A549 (cell line): ENCODE measurements around the gene SLC16A13. TPM values are rescaled to one million over a fixed set of nuclear protein-coding genes. Genes with fewer than 3 reads are reported as not detected.

ENCODE experiments used
- ATAC-seq, 2 experiments: fragments of 200-7000 bp in 1 of 2; fragments of >200 bp in 1 of 2; cut with Nextera tagmentation in 1 of 2; cut with Tn5 transposase in 1 of 2; 3 replicates each; pipeline versions ENCODE4 v1.8.0 to v1.9.1; 2018 to 2020; ENCODE audit warnings: mild to moderate bottlenecking in 1 of 2, moderate library complexity in 1 of 2
- CTCF ChIA-PET: fragments of 300-600 bp; sonication (Branson Sonifier 250); formaldehyde crosslinking; extraction: SDS; loops from one replicate; lab custom pipeline; 2021; ENCODE audit warnings: antibody characterized with exemption, inconsistent platforms; lab: Yijun Ruan, JAX
- POLR2A ChIA-PET: fragments of 350-600 bp; formaldehyde crosslinking; extraction: SDS; loops from one replicate; lab custom pipeline; 2021; ENCODE audit warnings: antibody characterized with exemption, inconsistent platforms; lab: Yijun Ruan, JAX
- DNase-seq, 2 experiments: peaks; one replicate each; pipeline versions ENCODE4 v3.0.0 to v3.0.0-alpha.2; 2011 to 2016; ENCODE audit warnings: low read depth in 1 of 2, low spot score in 1 of 2
- FAIRE-seq: peaks from 2 replicates; lab custom pipeline; 2011; peaks lifted over from hg19 to GRCh38; lab: Jason Lieb, UNC
- H3K27ac ChIP-seq, 2 experiments: fragments of >200 bp; sonication (Bioruptor Twin); formaldehyde crosslinking; 3 replicates each; pipeline ENCODE4 v1.5.1; 2016 to 2017
- H3K4me1 ChIP-seq: fragments of >200 bp; sonication (Bioruptor Twin); formaldehyde crosslinking; 3 replicates; pipeline ENCODE4 v1.6.1; 2016
- H3K4me2 ChIP-seq: fragments of >200 bp; sonication (Bioruptor Twin); formaldehyde crosslinking; 3 replicates; pipeline ENCODE4 v1.6.1; 2016
- H3K4me3 ChIP-seq: fragments of >200 bp; sonication (Bioruptor Twin); formaldehyde crosslinking; 3 replicates; pipeline ENCODE4 v1.5.1; 2016
- H3K9me3 ChIP-seq: fragments of >200 bp; sonication (Bioruptor Twin); formaldehyde crosslinking; 3 replicates; pipeline ENCODE4 v1.6.1; 2016
- CBX8 ChIP-seq: fragments of 200-600 bp; sonication (generic); IDR thresholded peaks from 2 replicates; pipeline ENCODE4 v1.6.1; 2016
- CEBPB ChIP-seq, 2 experiments: fragments of >200 bp in 1 of 2; sonication (Bioruptor Twin) in 1 of 2; formaldehyde crosslinking in 1 of 2; IDR thresholded peaks; 2 replicates each; pipeline ENCODE4 v1.6.1; 2012 to 2016
- EP300 ChIP-seq, 2 experiments: fragments of >200 bp; sonication (Bioruptor Twin); formaldehyde crosslinking; IDR thresholded peaks; 2 replicates in 1 of 2; 3 replicates in 1 of 2; pipeline ENCODE4 v1.6.1; 2016 to 2017
- FOSB ChIP-seq: fragments of 250-450 bp; sonication (Bioruptor Pico); IDR thresholded peaks from 2 replicates; pipeline ENCODE4 v1.5.0; 2020; ENCODE audit warnings: mild to moderate bottlenecking, moderate library complexity
- FOSL2 ChIP-seq, 2 experiments: fragments of 450-650 bp in 1 of 2; fragments of >200 bp in 1 of 2; sonication (Bioruptor Twin) in 1 of 2; formaldehyde crosslinking; IDR thresholded peaks; 2 replicates each; pipeline versions ENCODE4 v1.5.0 to v1.6.1; 2016 to 2020; ENCODE audit warnings: mild to moderate bottlenecking in 1 of 2, moderate library complexity in 1 of 2
- GATA3 ChIP-seq: IDR thresholded peaks from 2 replicates; pipeline ENCODE4 v1.6.1; 2012; ENCODE audit warnings: borderline replicate concordance
- HES2 ChIP-seq: fragments of >200 bp; sonication (Bioruptor Twin); formaldehyde crosslinking; IDR thresholded peaks from 2 replicates; pipeline ENCODE4 v1.6.1; 2016
- HEYL ChIP-seq: fragments of 250-450 bp; sonication (Bioruptor Pico); IDR thresholded peaks from 2 replicates; pipeline ENCODE4 v1.8.0; 2021; ENCODE audit warnings: mild to moderate bottlenecking, moderate library complexity
- JUN ChIP-seq, 2 experiments: fragments of >200 bp; sonication (Bioruptor Twin); formaldehyde crosslinking; IDR thresholded peaks; 2 replicates in 1 of 2; 3 replicates in 1 of 2; pipeline ENCODE4 v1.6.1; 2016 to 2017
- KDM1A ChIP-seq: fragments of 200-600 bp; sonication (generic); IDR thresholded peaks from 2 replicates; pipeline ENCODE4 v1.6.1; 2016; ENCODE audit warnings: low read depth, mild to moderate bottlenecking
- MAZ ChIP-seq: fragments of 150-350 bp; IDR thresholded peaks from 2 replicates; pipeline ENCODE4 v1.6.1; 2014; ENCODE audit warnings: antibody characterized with exemption, low read depth, low read length, borderline replicate concordance
- NFE2L2 ChIP-seq: fragments of 150-350 bp; conservative IDR thresholded peaks from 2 replicates; pipeline ENCODE4 v1.6.1; 2014; ENCODE audit warnings: low read length
- NPAS2 ChIP-seq: fragments of 250-450 bp; sonication (Bioruptor Pico); IDR thresholded peaks from 2 replicates; pipeline ENCODE4 v1.8.0; 2022; ENCODE audit warnings: mild to moderate bottlenecking, moderate library complexity, borderline replicate concordance
- NR3C1 ChIP-seq: fragments of >200 bp; sonication (Bioruptor Twin); formaldehyde crosslinking; IDR thresholded peaks from 3 replicates; pipeline ENCODE4 v1.6.1; 2017
- PHF8 ChIP-seq: fragments of 200-600 bp; sonication (generic); IDR thresholded peaks from 2 replicates; pipeline ENCODE4 v1.6.1; 2016; ENCODE audit warnings: low read depth, mild to moderate bottlenecking, antibody characterized with exemption, moderate library complexity, borderline replicate concordance
- POLR2A ChIP-seq: IDR thresholded peaks from 2 replicates; pipeline ENCODE4 v1.6.1; 2012; ENCODE audit warnings: mild to moderate bottlenecking, low read length
- RAD21 ChIP-seq, 2 experiments: fragments of >200 bp in 1 of 2; sonication (Bioruptor Twin) in 1 of 2; formaldehyde crosslinking in 1 of 2; IDR thresholded peaks in 1 of 2; conservative IDR thresholded peaks in 1 of 2; 2 replicates in 1 of 2; 3 replicates in 1 of 2; pipeline ENCODE4 v1.6.1; 2012 to 2018; ENCODE audit warnings: inconsistent platforms in 1 of 2
- RCOR1 ChIP-seq: fragments of 150-350 bp; IDR thresholded peaks from 2 replicates; pipeline ENCODE4 v1.6.1; 2014; ENCODE audit warnings: antibody characterized with exemption, low read length, low read depth
- SREBF2 ChIP-seq: fragments of 450-650 bp; IDR thresholded peaks from 2 replicates; pipeline ENCODE4 v1.6.1; 2014; ENCODE audit warnings: mild to moderate bottlenecking, moderate library complexity
- ZFP36 ChIP-seq: fragments of 450-650 bp; IDR thresholded peaks from 2 replicates; pipeline ENCODE4 v1.6.1; 2014; ENCODE audit warnings: borderline replicate concordance; ENCODE audit not compliant: partially characterized antibody
- WGBS: methylation state at CpG from one replicate; pipeline ENCODE4 v1.1.6; 2017; ENCODE audit errors: missing lambda C conversion rate; 5-methylcytosine and 5-hydroxymethylcytosine counted together
- polyA plus RNA-seq, 4 experiments: library from polyadenylated mRNA; depleted of rRNA in 3 of 4; stranded (reverse); fragments of >200 nt; fragmentation: RNase III in 1 of 4; extraction: RNeasy Plus Mini Kit Qiagen cat#74134 plus additional on column Dnase treatment in 1 of 4; gene quantifications; 2 replicates in 3 of 4; 3 replicates in 1 of 4; pipeline ENCODE4 v1.2.3, GENCODE V29; 2011 to 2017
- TF ChIP-seq, protein P1 (sequence below): IDR thresholded peaks from 2 replicates; pipeline ENCODE4 v1.6.1; 2012; ENCODE audit warnings: low read depth, borderline replicate concordance
- TF ChIP-seq, protein P2 (sequence below): fragments of 200-600 bp; sonication (generic); IDR thresholded peaks from 2 replicates; pipeline ENCODE4 v1.6.1; 2016; ENCODE audit warnings: antibody characterized with exemption, mild to moderate bottlenecking, moderate library complexity
- TF ChIP-seq, protein P3 (sequence below): fragments of >200 bp; sonication (Bioruptor Twin); formaldehyde crosslinking; IDR thresholded peaks from 3 replicates; pipeline ENCODE4 v1.5.1; 2016

SLC16A13 gene
- polyA plus RNA-seq, 2 of the 4 experiments (the other 2 are of a cell fraction) = 8.0 to 10.9 TPM

- DNase-seq (peak; percentile 77 to 94), FAIRE-seq (no peak)
- peak in 1 of 2 experiments; percentile 47; a peak in 2 of 5 replicates for TF ChIP-seq JUN (IDR thresholded peaks at IDR 0.05)
- no peak for TF ChIP-seq POLR2A
- no peak for TF ChIP-seq FOSB
- TF ChIP-seq, protein P1, sequence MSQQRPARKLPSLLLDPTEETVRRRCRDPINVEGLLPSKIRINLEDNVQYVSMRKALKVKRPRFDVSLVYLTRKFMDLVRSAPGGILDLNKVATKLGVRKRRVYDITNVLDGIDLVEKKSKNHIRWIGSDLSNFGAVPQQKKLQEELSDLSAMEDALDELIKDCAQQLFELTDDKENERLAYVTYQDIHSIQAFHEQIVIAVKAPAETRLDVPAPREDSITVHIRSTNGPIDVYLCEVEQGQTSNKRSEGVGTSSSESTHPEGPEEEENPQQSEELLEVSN = peak; percentile 23; the same call in 1 of the 2 replicates
- TF ChIP-seq, protein P2, sequence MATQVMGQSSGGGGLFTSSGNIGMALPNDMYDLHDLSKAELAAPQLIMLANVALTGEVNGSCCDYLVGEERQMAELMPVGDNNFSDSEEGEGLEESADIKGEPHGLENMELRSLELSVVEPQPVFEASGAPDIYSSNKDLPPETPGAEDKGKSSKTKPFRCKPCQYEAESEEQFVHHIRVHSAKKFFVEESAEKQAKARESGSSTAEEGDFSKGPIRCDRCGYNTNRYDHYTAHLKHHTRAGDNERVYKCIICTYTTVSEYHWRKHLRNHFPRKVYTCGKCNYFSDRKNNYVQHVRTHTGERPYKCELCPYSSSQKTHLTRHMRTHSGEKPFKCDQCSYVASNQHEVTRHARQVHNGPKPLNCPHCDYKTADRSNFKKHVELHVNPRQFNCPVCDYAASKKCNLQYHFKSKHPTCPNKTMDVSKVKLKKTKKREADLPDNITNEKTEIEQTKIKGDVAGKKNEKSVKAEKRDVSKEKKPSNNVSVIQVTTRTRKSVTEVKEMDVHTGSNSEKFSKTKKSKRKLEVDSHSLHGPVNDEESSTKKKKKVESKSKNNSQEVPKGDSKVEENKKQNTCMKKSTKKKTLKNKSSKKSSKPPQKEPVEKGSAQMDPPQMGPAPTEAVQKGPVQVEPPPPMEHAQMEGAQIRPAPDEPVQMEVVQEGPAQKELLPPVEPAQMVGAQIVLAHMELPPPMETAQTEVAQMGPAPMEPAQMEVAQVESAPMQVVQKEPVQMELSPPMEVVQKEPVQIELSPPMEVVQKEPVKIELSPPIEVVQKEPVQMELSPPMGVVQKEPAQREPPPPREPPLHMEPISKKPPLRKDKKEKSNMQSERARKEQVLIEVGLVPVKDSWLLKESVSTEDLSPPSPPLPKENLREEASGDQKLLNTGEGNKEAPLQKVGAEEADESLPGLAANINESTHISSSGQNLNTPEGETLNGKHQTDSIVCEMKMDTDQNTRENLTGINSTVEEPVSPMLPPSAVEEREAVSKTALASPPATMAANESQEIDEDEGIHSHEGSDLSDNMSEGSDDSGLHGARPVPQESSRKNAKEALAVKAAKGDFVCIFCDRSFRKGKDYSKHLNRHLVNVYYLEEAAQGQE = no peak
- TF ChIP-seq PHF8 = 0 out of 2 replicates have a peak, but pooled peaks have one; percentile 19
- no peak for TF ChIP-seq NFE2L2
- TF ChIP-seq MAZ = peak; percentile 93; the same call in 1 of the 2 replicates
- no peak for TF ChIP-seq KDM1A
- TF ChIP-seq, all 56 proteins: peak for 4
- 9% methylated on average over 15 of the region's 16 CpGs for WGBS
- Histone ChIP-seq H3K27ac (peak overlapping the region; percentile 92 to 94), H3K9me3 (no peaks in the 10 kb centered on the region), H3K4me3 (peak overlapping the region; percentile 43), H3K4me1 (peaks cover 31% of the 10 kb centered on the region), H3K4me2 (peak overlapping the region; percentile 76)
- peak; percentile 11 to 23; a peak in 3 of 6 replicates for ATAC-seq
- ChIA-PET POLR2A (interaction anchor here (0.6 to 1.0 kb wide), 2 partner anchors 16 to 148 kb away, joined by 3 to 14 read pairs; partner anchors contain the start of gene SLC16A13), CTCF (interaction anchor here (0.8 to 11.4 kb wide), 17 partner anchors 11 to 379 kb away, joined by 3 to 77 read pairs (median 13); partner anchors contain the start of genes KIAA0753 and TXNDC17)
These were observed 15.8 kb upstream of the SLC16A13 start for GRCh38 chr17:7019839-7020519.

GRCh38 chr17:7020894-7021664 lies 14.7 kb upstream of the SLC16A13 start:
- Histone ChIP-seq H3K4me2 (peak overlapping the region; percentile 59; the same call in 2 of the 3 replicates), H3K27ac (peak overlapping the region in 1 of 2 experiments; percentile 94; a peak in 3 of 6 replicates), H3K9me3 (no peaks in the 10 kb centered on the region), H3K4me1 (peaks cover 24% of the 10 kb centered on the region), H3K4me3 (no peak overlapping the region)
- ChIA-PET CTCF (interaction anchor here (0.6 to 11.4 kb wide), 58 partner anchors 9 to 553 kb away, joined by 3 to 77 read pairs (median 4); partner anchors contain the start of genes C17orf100, KIAA0753, MED31 and RNASEK), POLR2A (interaction anchor here (0.5 to 1.7 kb wide), 2 partner anchors 15 to 255 kb away, joined by 3 to 8 read pairs; partner anchors contain the start of gene SLC16A13)
- FAIRE-seq = peak; percentile 68
- 77% methylated on average over 11 of the region's 11 CpGs for WGBS
- peak in 1 of 2 experiments; percentile 3; a peak in 1 of 6 replicates for ATAC-seq
- DNase-seq = no peak
- no peak for TF ChIP-seq CBX8
- TF ChIP-seq, protein P2 = no peak
- TF ChIP-seq SREBF2 = no peak
- TF ChIP-seq NFE2L2 = no peak
- no peak for TF ChIP-seq ZFP36
- TF ChIP-seq HES2 = no peak
- TF ChIP-seq NR3C1 = no peak
- TF ChIP-seq FOSL2 (IDR thresholded peaks at IDR 0.05) = no peak
- TF ChIP-seq FOSL2 (CRISPR knock-in tag; IDR thresholded peaks at IDR 0.05) = no peak
- no peak for TF ChIP-seq NPAS2
- no peak for TF ChIP-seq CEBPB (IDR thresholded peaks at IDR 0.05)
- no peak for TF ChIP-seq RCOR1
- no peak for TF ChIP-seq FOSB
- TF ChIP-seq, protein P3, sequence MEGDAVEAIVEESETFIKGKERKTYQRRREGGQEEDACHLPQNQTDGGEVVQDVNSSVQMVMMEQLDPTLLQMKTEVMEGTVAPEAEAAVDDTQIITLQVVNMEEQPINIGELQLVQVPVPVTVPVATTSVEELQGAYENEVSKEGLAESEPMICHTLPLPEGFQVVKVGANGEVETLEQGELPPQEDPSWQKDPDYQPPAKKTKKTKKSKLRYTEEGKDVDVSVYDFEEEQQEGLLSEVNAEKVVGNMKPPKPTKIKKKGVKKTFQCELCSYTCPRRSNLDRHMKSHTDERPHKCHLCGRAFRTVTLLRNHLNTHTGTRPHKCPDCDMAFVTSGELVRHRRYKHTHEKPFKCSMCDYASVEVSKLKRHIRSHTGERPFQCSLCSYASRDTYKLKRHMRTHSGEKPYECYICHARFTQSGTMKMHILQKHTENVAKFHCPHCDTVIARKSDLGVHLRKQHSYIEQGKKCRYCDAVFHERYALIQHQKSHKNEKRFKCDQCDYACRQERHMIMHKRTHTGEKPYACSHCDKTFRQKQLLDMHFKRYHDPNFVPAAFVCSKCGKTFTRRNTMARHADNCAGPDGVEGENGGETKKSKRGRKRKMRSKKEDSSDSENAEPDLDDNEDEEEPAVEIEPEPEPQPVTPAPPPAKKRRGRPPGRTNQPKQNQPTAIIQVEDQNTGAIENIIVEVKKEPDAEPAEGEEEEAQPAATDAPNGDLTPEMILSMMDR = no peak
- no peak for TF ChIP-seq GATA3
- TF ChIP-seq EP300 (IDR thresholded peaks at IDR 0.05) = no peak
- no peak for TF ChIP-seq RAD21 (conservative IDR thresholded peaks at IDR 0.05 in 1 of 2, IDR thresholded peaks at IDR 0.05 in 1 of 2)
- no peak for TF ChIP-seq HEYL (CRISPR knock-in tag)
